GM12865 (cell line): ENCODE data around the gene GRID2.
"Not testable (repeated sequence)": the region's sequence is repeated elsewhere in the genome, so short reads cannot be mapped to it uniquely, and the experiment has no call there.

Experiments
- DNase-seq: peaks from one replicate; pipeline ENCODE4 v3.0.0; 2010; ENCODE audit warnings: low read depth
- H3K4me3 ChIP-seq: 2 replicates; pipeline ENCODE4 v1.5.1; 2011; ENCODE audit warnings: mild to moderate bottlenecking, low read depth, low read length, control low read depth
- CTCF ChIP-seq: IDR thresholded peaks from 2 replicates; pipeline ENCODE4 v1.5.1; 2011; ENCODE audit warnings: low read length, control low read depth, low read depth, inconsistent platforms; ENCODE audit not compliant: insufficient read depth; ENCODE audit errors: missing control alignments

GRID2 gene

DNA sequence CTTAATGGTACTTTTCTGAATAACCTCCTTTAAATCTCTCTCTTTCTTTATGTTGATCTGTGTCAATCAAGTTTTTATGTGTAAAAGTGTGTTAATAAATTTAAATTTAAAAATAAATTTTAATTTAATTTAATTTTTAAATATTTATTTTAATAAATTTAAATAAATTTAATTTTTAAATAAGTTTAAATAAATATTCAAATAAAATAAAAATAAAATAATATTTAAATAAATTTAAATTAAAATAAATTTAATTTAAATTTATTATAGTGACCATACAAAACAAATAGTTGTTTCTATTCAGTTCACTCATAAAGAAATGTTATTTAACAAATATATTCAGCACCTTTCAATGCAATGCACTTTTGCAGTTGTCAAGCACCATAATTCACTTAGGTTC, 146.9 kb downstream of the GRID2 start:
- H3K4me3 ChIP-seq = no peak overlapping the region
- no peak for DNase-seq
- no peak for TF ChIP-seq CTCF

GRCh38 chr4:92451782-92452181, 148.0 kb downstream of the GRID2 start:
- no peak for TF ChIP-seq CTCF
- H3K4me3 ChIP-seq = no peak overlapping the region
- no peak for DNase-seq

GRCh38 chr4:92452383-92452782, 148.6 kb downstream of the GRID2 start:
- not testable (repeated sequence) for DNase-seq, H3K4me3 ChIP-seq

DNA sequence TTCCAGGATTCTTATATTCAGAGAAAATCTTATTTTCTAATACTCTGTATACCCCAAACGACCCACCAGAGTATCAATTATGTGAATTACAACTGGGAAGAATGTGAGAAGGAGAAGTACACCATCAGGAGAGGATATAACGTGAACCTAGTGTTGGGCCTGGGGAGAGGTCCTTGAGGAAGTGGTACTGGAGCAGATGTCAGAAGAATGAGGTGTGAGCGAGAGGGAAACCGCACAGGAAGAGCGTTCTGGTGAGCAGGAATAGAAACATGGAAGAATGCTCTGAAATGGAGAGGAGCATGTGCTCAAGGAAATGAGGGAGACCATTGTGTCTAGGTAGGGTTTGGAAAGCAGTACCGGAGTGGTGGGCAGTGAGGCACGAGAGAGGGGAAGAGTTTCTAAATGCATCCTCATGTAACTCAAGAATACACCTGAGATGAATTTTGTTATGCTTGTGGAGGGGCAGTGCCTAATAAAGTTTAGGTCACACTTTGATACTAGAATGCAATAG, 151.6 kb downstream of the GRID2 start:
- no peak for DNase-seq
- H3K4me3 ChIP-seq = no peak overlapping the region
- no peak for TF ChIP-seq CTCF

DNA sequence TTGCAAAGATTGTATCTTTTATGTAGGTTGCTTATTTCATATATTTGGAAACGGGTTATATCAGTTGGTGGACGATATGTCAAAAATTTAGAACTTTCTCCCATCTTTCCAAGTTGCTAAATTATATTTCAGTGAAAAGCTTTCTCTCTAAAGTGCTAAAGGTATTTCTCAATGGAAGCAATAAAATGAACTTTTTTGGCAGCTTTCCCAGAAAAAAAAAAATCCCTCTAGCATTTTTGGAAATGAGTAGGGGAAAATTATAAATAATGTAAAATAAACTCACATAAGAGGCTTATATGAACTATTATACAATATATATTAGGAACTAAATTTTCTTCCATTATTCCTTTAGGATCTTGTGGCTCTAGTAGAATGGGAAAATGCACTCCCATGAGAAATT, 152.2 kb downstream of the GRID2 start:
- H3K4me3 ChIP-seq = no peak overlapping the region
- TF ChIP-seq CTCF = no peak
- DNase-seq = no peak

GRCh38 chr4:92461732-92462131, 158.0 kb downstream of the GRID2 start:
- no peak for DNase-seq
- no peak overlapping the region for H3K4me3 ChIP-seq
- TF ChIP-seq CTCF = no peak

GRCh38 chr4:92477298-92477697, 173.5 kb downstream of the GRID2 start:
- no peak for TF ChIP-seq CTCF
- DNase-seq = no peak
- H3K4me3 ChIP-seq = no peak overlapping the region
